Esophagus squamous epithelium (tissue), 4 donors: Measurements from ENCODE around the gene PHTF2.

ENCODE experiments used
- POLR2A ChIP-seq, 4 donors: fragments of 450-650 bp; IDR thresholded peaks; one replicate each; pipeline ENCODE4 v1.6.1; 2017; ENCODE audit warnings: antibody characterized with exemption in 4 of 4, mild to moderate bottlenecking in 4 of 4, moderate library complexity in 3 of 4
- TF ChIP-seq, protein P1 (sequence below), 6 experiments: fragments of 450-650 bp in 4 of 6; fragments of 200-600 bp in 2 of 6; sonication (generic) in 2 of 6; IDR thresholded peaks; one replicate each; pipeline ENCODE4 v1.5.1; 2016 to 2019; ENCODE audit warnings: antibody characterized with exemption in 6 of 6, mild to moderate bottlenecking in 4 of 6, moderate library complexity in 4 of 6

DNA sequence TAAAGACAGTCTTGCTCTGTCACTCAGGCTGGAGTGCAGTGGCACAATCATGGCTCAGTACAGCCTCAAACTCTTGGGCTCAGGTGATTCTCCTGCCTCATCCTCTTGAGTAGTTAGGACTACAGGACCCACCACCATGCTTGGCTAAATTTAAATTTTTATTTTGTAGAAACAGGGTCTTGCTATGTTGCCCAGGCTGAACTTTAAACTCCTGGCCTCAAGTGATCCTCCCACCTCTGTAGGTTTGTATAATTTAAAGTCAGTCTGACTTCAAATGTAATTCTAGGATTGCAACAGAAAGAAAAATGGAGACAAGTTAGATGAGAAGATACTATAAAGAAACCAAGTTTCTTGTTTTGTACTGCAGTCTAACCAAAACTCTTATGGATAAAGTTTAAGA lies 11.8 kb upstream of the PHTF2 start:
- TF ChIP-seq, protein P1, sequence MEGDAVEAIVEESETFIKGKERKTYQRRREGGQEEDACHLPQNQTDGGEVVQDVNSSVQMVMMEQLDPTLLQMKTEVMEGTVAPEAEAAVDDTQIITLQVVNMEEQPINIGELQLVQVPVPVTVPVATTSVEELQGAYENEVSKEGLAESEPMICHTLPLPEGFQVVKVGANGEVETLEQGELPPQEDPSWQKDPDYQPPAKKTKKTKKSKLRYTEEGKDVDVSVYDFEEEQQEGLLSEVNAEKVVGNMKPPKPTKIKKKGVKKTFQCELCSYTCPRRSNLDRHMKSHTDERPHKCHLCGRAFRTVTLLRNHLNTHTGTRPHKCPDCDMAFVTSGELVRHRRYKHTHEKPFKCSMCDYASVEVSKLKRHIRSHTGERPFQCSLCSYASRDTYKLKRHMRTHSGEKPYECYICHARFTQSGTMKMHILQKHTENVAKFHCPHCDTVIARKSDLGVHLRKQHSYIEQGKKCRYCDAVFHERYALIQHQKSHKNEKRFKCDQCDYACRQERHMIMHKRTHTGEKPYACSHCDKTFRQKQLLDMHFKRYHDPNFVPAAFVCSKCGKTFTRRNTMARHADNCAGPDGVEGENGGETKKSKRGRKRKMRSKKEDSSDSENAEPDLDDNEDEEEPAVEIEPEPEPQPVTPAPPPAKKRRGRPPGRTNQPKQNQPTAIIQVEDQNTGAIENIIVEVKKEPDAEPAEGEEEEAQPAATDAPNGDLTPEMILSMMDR (IDR thresholded peaks at IDR 0.05), result no peak
- no peak for TF ChIP-seq POLR2A (IDR thresholded peaks at IDR 0.05)
